ENCODE results near the gene TDRD7.
A peak's percentile ranks its signal among the peaks of the same experiment; 100 is the strongest.

The TDRD7 gene

GRCh38 chr9:97462159-97462558, 50.3 kb downstream of the TDRD7 start:
- Histone ChIP-seq H3K4me3 (ENCODE audit: low read depth in 1 of 2, low read length in 2 of 2) (no peak overlapping the region), H3K27me3 (ENCODE audit: low read depth, low read length) (no peaks in the 10 kb centered on the region), H3K36me3 (ENCODE audit: control insufficient read depth in 1 of 2, insufficient read depth in 2 of 2, low read length in 2 of 2) (peaks cover 16% of the 10 kb centered on the region in 2 donors)

DNA sequence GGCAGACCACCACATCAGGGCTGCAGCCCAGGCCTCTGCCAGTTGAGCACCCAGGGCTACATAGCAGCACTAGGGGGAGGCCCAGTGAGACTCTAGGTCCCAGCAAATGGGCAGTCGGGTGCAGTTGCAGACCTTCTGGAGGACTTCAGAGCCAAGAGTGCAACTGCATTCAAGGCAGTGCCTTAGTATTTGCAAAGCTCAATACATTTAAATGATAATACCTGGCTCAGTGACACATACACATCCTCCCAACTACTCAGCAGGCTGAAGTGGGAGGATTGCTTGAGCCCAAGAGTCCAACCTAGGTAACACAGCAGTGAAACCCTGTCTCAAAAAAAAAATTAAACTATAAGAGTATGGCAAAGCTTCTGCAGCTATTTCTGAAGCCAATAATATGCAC, 51.0 kb downstream of the TDRD7 start:
- H3K4me1 ChIP-seq (ENCODE audit: control insufficient read depth in 1 of 2, insufficient read depth in 2 of 2, low read length in 2 of 2), result no peaks in the 10 kb centered on the region
- H3K27me3 ChIP-seq (ENCODE audit: low read depth, low read length), result no peaks in the 10 kb centered on the region
- no peak overlapping the region for H3K4me3 ChIP-seq (ENCODE audit: low read depth in 1 of 2, low read length in 2 of 2)
- no peaks in the 10 kb centered on the region for H3K9me3 ChIP-seq (ENCODE audit: control insufficient read depth in 1 of 2, low read length in 2 of 2)
- peaks cover 16 to 18% of the 10 kb centered on the region in 2 donors for H3K36me3 ChIP-seq (ENCODE audit: control insufficient read depth in 1 of 2, insufficient read depth in 2 of 2, low read length in 2 of 2)
- H3K27ac ChIP-seq (ENCODE audit: low read length), result no peak overlapping the region

More at GRCh38 chr9:97462159-97462558, 50.3 kb downstream of the TDRD7 start:
- H3K4me1 ChIP-seq (ENCODE audit: control insufficient read depth in 1 of 2, insufficient read depth in 2 of 2, low read length in 2 of 2), result no peaks in the 10 kb centered on the region
- no peak overlapping the region for H3K27ac ChIP-seq (ENCODE audit: low read length)
- H3K9me3 ChIP-seq (ENCODE audit: control insufficient read depth in 1 of 2, low read length in 2 of 2), result no peaks in the 10 kb centered on the region

DNA sequence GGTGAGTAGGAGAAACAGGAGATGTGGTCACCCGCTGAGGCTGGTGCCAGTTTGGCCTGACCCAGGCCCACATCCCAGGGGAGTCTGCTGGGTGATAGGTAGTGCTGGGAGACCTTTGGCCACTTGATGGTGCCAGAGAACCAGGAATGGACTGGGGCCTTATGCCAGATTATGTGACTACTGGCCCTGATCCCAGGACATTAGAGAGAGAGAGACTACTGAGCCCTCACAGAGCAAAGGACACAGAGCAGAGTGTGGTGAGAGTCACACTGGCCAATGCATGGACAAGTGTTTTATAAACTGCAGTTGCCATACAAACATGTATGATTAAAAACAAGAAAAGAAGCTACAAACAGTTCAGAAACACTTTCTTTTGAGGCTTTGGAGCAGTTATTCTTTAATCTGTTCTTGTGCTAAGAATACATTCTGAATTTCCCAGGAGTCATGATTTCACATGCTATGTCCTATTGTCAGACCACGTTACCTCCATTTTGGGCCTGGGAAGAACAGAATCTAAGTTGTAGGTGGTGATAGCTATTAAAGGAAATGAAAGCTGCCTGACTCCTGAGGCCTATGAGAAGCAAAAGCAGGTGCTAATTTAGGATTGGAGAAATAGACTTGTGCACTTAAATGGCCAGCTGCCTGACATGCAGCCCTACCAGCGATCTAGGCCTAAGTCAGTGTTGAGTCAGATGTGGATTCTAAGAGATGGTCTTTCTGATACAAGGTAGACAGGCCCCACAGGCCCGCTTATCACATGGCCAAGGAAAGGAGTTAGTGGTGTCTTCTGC, 57.0 kb downstream of the TDRD7 start:
- H3K36me3 ChIP-seq (ENCODE audit: control insufficient read depth in 1 of 2, insufficient read depth in 2 of 2, low read length in 2 of 2), result peaks cover 12 to 19% of the 10 kb centered on the region in 2 donors
- peak overlapping the region; percentile 59 for H3K27ac ChIP-seq (ENCODE audit: low read length)
- peaks cover 0 to 13% of the 10 kb centered on the region in 2 donors for H3K4me1 ChIP-seq (ENCODE audit: control insufficient read depth in 1 of 2, insufficient read depth in 2 of 2, low read length in 2 of 2)
- no peaks in the 10 kb centered on the region for H3K27me3 ChIP-seq (ENCODE audit: low read depth, low read length)
- no peak overlapping the region for H3K4me3 ChIP-seq (ENCODE audit: low read depth in 1 of 2, low read length in 2 of 2)
- H3K9me3 ChIP-seq (ENCODE audit: control insufficient read depth in 1 of 2, low read length in 2 of 2), result no peaks in the 10 kb centered on the region

- Histone ChIP-seq H3K36me3 (ENCODE audit: control insufficient read depth in 1 of 2, insufficient read depth in 2 of 2, low read length in 2 of 2) (peaks cover 12 to 30% of the 10 kb centered on the region in 2 donors), H3K27ac (ENCODE audit: low read length) (no peak overlapping the region), H3K4me3 (ENCODE audit: low read depth in 1 of 2, low read length in 2 of 2) (no peak overlapping the region), H3K4me1 (ENCODE audit: control insufficient read depth in 1 of 2, insufficient read depth in 2 of 2, low read length in 2 of 2) (peaks cover 0 to 13% of the 10 kb centered on the region in 2 donors), H3K9me3 (ENCODE audit: control insufficient read depth in 1 of 2, low read length in 2 of 2) (no peaks in the 10 kb centered on the region), H3K27me3 (ENCODE audit: low read depth, low read length) (no peaks in the 10 kb centered on the region)
These were observed 58.2 kb downstream of the TDRD7 start for GRCh38 chr9:97470076-97470475.

- no peak overlapping the region for H3K4me3 ChIP-seq (ENCODE audit: low read depth in 1 of 2, low read length in 2 of 2)
- H3K9me3 ChIP-seq (ENCODE audit: control insufficient read depth in 1 of 2, low read length in 2 of 2), result no peaks in the 10 kb centered on the region
- no peaks in the 10 kb centered on the region for H3K27me3 ChIP-seq (ENCODE audit: low read depth, low read length)
- no peak overlapping the region for H3K27ac ChIP-seq (ENCODE audit: low read length)
- peaks cover 0 to 11% of the 10 kb centered on the region in 2 donors for H3K4me1 ChIP-seq (ENCODE audit: control insufficient read depth in 1 of 2, insufficient read depth in 2 of 2, low read length in 2 of 2)
- peaks cover 0 to 26% of the 10 kb centered on the region in 2 donors for H3K36me3 ChIP-seq (ENCODE audit: control insufficient read depth in 1 of 2, insufficient read depth in 2 of 2, low read length in 2 of 2)
These were observed 61.8 kb downstream of the TDRD7 start for GRCh38 chr9:97473717-97474116.

DNA sequence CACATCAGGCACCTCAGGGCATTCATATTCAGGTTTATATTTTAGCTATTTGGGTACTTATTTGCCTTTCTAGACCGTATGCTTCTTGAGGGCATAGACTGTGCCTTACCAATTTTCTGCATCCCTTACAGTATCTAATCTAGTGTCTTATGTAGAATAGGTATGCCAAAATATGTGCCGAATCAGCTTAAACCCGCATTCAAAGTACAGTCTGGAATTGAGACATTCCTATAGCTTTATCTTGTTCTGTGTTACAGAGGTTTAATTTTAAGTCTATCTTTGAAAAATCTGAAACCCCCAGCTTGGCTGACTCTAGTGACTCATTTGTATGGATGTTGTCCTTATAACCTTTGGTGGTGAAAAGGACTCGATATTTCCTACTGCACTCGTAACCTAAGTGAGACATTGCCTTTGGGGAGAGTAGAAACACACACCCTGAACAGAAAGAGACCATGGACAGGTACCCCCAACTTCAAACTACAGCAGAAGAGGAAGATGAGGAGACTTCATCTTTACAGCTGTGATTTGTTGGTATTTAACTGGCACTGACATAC, 62.6 kb downstream of the TDRD7 start:
- peaks cover 0 to 26% of the 10 kb centered on the region in 2 donors for H3K36me3 ChIP-seq (ENCODE audit: control insufficient read depth in 1 of 2, insufficient read depth in 2 of 2, low read length in 2 of 2)
- H3K27me3 ChIP-seq (ENCODE audit: low read depth, low read length), result no peaks in the 10 kb centered on the region
- H3K27ac ChIP-seq (ENCODE audit: low read length), result no peak overlapping the region
- H3K9me3 ChIP-seq (ENCODE audit: control insufficient read depth in 1 of 2, low read length in 2 of 2), result no peaks in the 10 kb centered on the region
- H3K4me1 ChIP-seq (ENCODE audit: control insufficient read depth in 1 of 2, insufficient read depth in 2 of 2, low read length in 2 of 2), result peaks cover 0 to 5% of the 10 kb centered on the region in 2 donors
- no peak overlapping the region for H3K4me3 ChIP-seq (ENCODE audit: low read depth in 1 of 2, low read length in 2 of 2)

GRCh38 chr9:97475059-97475458, 63.2 kb downstream of the TDRD7 start:
- no peak overlapping the region for H3K4me3 ChIP-seq (ENCODE audit: low read depth in 1 of 2, low read length in 2 of 2)
- H3K4me1 ChIP-seq (ENCODE audit: control insufficient read depth in 1 of 2, insufficient read depth in 2 of 2, low read length in 2 of 2), result peaks cover 0 to under 1% of the 10 kb centered on the region in 2 donors
- no peaks in the 10 kb centered on the region for H3K9me3 ChIP-seq (ENCODE audit: control insufficient read depth in 1 of 2, low read length in 2 of 2)
- no peak overlapping the region for H3K27ac ChIP-seq (ENCODE audit: low read length)
- H3K36me3 ChIP-seq (ENCODE audit: control insufficient read depth in 1 of 2, insufficient read depth in 2 of 2, low read length in 2 of 2), result peaks cover 0 to 26% of the 10 kb centered on the region in 2 donors
- no peaks in the 10 kb centered on the region for H3K27me3 ChIP-seq (ENCODE audit: low read depth, low read length)

DNA sequence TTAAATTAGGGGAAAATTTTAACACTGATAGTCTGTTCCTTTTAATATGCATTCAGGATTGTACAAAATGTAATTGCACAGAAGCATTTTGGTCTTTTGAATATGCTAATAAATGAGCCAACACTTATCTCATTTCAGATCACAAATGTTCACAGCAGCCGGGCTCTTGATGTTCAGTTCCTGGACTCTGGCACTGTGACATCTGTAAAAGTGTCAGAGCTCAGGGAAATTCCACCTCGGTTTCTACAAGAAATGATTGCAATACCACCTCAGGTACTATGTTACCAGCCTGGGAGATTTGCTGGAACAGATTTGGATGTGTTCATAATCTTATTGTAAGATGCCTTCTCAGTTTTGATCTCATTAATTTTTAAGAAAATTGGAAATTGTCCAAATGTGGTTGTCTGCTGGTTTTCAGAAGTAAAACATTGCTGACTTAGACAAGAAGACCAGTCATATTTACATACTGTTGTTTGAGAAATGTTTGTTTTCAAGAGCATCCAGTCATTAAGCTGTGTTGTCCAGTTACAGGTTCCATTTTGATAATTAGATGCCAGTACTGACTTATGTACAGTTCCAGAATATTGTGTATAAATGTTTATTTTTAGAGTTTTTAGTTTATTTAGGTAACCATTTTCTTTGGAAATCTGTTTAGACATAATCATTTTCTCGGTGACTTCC, 66.5 kb downstream of the TDRD7 start:
- no peaks in the 10 kb centered on the region for H3K9me3 ChIP-seq (ENCODE audit: control insufficient read depth in 1 of 2, low read length in 2 of 2)
- H3K36me3 ChIP-seq (ENCODE audit: control insufficient read depth in 1 of 2, insufficient read depth in 2 of 2, low read length in 2 of 2), result peaks cover 7 to 26% of the 10 kb centered on the region in 2 donors
- H3K27me3 ChIP-seq (ENCODE audit: low read depth, low read length), result no peaks in the 10 kb centered on the region
- H3K4me3 ChIP-seq (ENCODE audit: low read depth in 1 of 2, low read length in 2 of 2), result no peak overlapping the region
- H3K27ac ChIP-seq (ENCODE audit: low read length), result no peak overlapping the region
- no peaks in the 10 kb centered on the region for H3K4me1 ChIP-seq (ENCODE audit: control insufficient read depth in 1 of 2, insufficient read depth in 2 of 2, low read length in 2 of 2)

GRCh38 chr9:97479496-97480159, 67.7 kb downstream of the TDRD7 start:
- no peaks in the 10 kb centered on the region for H3K9me3 ChIP-seq (ENCODE audit: control insufficient read depth in 1 of 2, low read length in 2 of 2)
- H3K36me3 ChIP-seq (ENCODE audit: control insufficient read depth in 1 of 2, insufficient read depth in 2 of 2, low read length in 2 of 2), result peaks cover 7 to 14% of the 10 kb centered on the region in 2 donors
- no peak overlapping the region for H3K27ac ChIP-seq (ENCODE audit: low read length)
- H3K4me3 ChIP-seq (ENCODE audit: low read depth in 1 of 2, low read length in 2 of 2), result no peak overlapping the region
- no peaks in the 10 kb centered on the region for H3K27me3 ChIP-seq (ENCODE audit: low read depth, low read length)
- H3K4me1 ChIP-seq (ENCODE audit: control insufficient read depth in 1 of 2, insufficient read depth in 2 of 2, low read length in 2 of 2), result peaks cover 0 to 4% of the 10 kb centered on the region in 2 donors

- H3K27me3 ChIP-seq (ENCODE audit: low read depth, low read length), result no peaks in the 10 kb centered on the region
- H3K4me3 ChIP-seq (ENCODE audit: low read depth in 1 of 2, low read length in 2 of 2), result no peak overlapping the region
- H3K27ac ChIP-seq (ENCODE audit: low read length), result no peak overlapping the region
- H3K4me1 ChIP-seq (ENCODE audit: control insufficient read depth in 1 of 2, insufficient read depth in 2 of 2, low read length in 2 of 2), result peaks cover 0 to 4% of the 10 kb centered on the region in 2 donors
- peaks cover 7 to 9% of the 10 kb centered on the region in 2 donors for H3K36me3 ChIP-seq (ENCODE audit: control insufficient read depth in 1 of 2, insufficient read depth in 2 of 2, low read length in 2 of 2)
- no peaks in the 10 kb centered on the region for H3K9me3 ChIP-seq (ENCODE audit: control insufficient read depth in 1 of 2, low read length in 2 of 2)
These were observed 68.3 kb downstream of the TDRD7 start for GRCh38 chr9:97480174-97480573.

GRCh38 chr9:97480749-97481148, 68.9 kb downstream of the TDRD7 start:
- H3K4me3 ChIP-seq (ENCODE audit: low read depth in 1 of 2, low read length in 2 of 2), result no peak overlapping the region
- H3K4me1 ChIP-seq (ENCODE audit: control insufficient read depth in 1 of 2, insufficient read depth in 2 of 2, low read length in 2 of 2), result peaks cover 0 to 4% of the 10 kb centered on the region in 2 donors
- H3K9me3 ChIP-seq (ENCODE audit: control insufficient read depth in 1 of 2, low read length in 2 of 2), result no peaks in the 10 kb centered on the region
- H3K36me3 ChIP-seq (ENCODE audit: control insufficient read depth in 1 of 2, insufficient read depth in 2 of 2, low read length in 2 of 2), result peaks cover 7% of the 10 kb centered on the region in 2 donors
- no peak overlapping the region for H3K27ac ChIP-seq (ENCODE audit: low read length)
- H3K27me3 ChIP-seq (ENCODE audit: low read depth, low read length), result no peaks in the 10 kb centered on the region

Data from muscle layer of duodenum (tissue), 2 donors.